ENCODE measurements around the gene AHRR. TPM values are rescaled to one million over a fixed set of nuclear protein-coding genes. Genes with fewer than 3 reads are reported as not detected.

AHRR gene
- total and polyA plus RNA-seq, 8 donors: 0.63 to 47.8 (median 1.1) TPM; not detected in 1

GRCh38 chr5:434443-435146, 113.1 kb downstream of the AHRR start:
- no peaks in the 10 kb centered on the region for H3K36me3 ChIP-seq
- peaks cover 0 to 56% (median 0%) of the 10 kb centered on the region in 3 donors for H3K27me3 ChIP-seq
- TF ChIP-seq POLR2AphosphoS5 (IDR thresholded peaks at IDR 0.05) (no peak), EP300 (IDR thresholded peaks at IDR 0.05) (no peak), CTCF (IDR thresholded peaks at IDR 0.05) (no peak)
- H3K4me1 ChIP-seq: no peaks in the 10 kb centered on the region
- H3K4me3 ChIP-seq: no peak overlapping the region
- DNase-seq: no peak
- WGBS, 5 donors: 85 to 97% (median 87%) methylated on average over 11 to 26 of the region's 26 CpGs
- no peaks in the 10 kb centered on the region for H3K9me3 ChIP-seq
- intact Hi-C loops (cut with DNase I; ENCODE audit: low total_unique reads): no loop called here
- H3K27ac ChIP-seq: no peak overlapping the region

GRCh38 chr5:435156-435790, 113.8 kb downstream of the AHRR start:
- intact Hi-C loops (cut with DNase I; ENCODE audit: low total_unique reads): no loop called here
- Histone ChIP-seq H3K27me3 (peaks cover 0 to 56% (median 0%) of the 10 kb centered on the region in 3 donors), H3K4me3 (no peak overlapping the region), H3K36me3 (no peaks in the 10 kb centered on the region), H3K9me3 (no peaks in the 10 kb centered on the region), H3K4me1 (no peaks in the 10 kb centered on the region), H3K27ac (no peak overlapping the region)
- DNase-seq: no peak
- WGBS, 5 donors: 87 to 92% (median 88%) methylated on average over 19 to 27 of the region's 27 CpGs
- TF ChIP-seq POLR2A (IDR thresholded peaks at IDR 0.05) (no peak), CTCF (IDR thresholded peaks at IDR 0.05) (no peak), POLR2AphosphoS5 (IDR thresholded peaks at IDR 0.05) (no peak), EP300 (IDR thresholded peaks at IDR 0.05) (no peak)

DNA sequence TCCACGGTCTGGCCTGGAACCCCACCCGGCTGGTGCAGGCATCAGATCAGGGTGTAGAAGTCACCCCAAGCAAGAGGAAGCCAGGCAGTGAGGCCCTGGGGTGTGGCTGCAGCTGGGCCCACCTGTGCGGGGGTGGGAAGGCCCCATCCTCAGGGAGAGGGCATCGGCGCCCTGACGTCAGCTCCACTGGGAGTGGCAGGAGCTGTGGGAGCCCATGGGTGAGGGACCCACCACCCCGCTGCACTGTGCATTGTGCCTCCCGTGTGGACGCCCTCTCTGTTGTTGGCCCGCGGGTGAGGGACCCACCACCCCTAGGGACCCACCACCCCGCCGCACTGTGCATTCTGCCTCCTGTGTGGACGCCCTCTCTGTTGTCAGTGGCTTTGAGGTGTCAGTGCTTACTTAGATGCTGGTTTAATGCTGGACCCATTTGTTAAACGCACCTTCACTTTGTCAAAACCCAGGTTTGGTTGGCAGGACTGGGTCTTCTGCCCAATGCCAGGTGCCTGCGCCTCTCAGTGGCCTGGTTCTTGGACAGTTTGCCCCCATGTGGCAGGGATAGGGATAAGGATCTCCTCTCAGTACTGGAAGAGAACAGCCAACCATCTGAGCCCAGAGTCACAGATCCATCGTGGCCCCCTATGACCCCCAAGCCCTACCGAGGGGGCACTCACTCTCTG, 114.6 kb downstream of the AHRR start:
- Histone ChIP-seq H3K27me3 (peaks cover 0 to 56% (median 0%) of the 10 kb centered on the region in 3 donors), H3K4me3 (no peak overlapping the region), H3K4me1 (no peaks in the 10 kb centered on the region), H3K36me3 (no peaks in the 10 kb centered on the region), H3K27ac (no peak overlapping the region), H3K9me3 (no peaks in the 10 kb centered on the region)
- 69 to 76% (median 75%) methylated on average over 12 to 18 of the region's 18 CpGs for WGBS, 5 donors
- intact Hi-C loops (cut with DNase I; ENCODE audit: low total_unique reads): no loop called here
- peak in 1 of 2 donors; percentile 43 for DNase-seq
- peak in 2 of 7 experiments; percentile 11 to 24 for TF ChIP-seq CTCF (IDR thresholded peaks at IDR 0.05)
- TF ChIP-seq EP300 (IDR thresholded peaks at IDR 0.05): no peak
- TF ChIP-seq POLR2AphosphoS5 (IDR thresholded peaks at IDR 0.05): no peak

DNA sequence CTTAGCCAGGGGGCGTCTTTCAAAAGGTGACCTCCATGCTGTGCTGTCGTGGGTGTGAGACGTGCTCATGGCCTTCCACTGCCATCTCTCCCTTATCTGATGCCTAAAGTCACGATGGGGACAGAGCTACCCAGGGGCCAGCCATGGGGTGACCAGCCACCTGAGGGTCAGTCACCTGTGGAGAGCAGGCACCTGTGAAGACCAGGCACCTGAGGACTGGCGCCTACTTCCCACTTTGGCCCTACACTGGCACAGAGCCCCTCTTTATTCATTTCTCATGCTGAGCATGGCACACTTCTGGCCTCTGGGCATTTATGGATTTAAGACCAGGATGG, 115.1 kb downstream of the AHRR start:
- no peaks in the 10 kb centered on the region for H3K36me3 ChIP-seq
- intact Hi-C loops (cut with DNase I; ENCODE audit: low total_unique reads): no loop called here
- no peak overlapping the region for H3K27ac ChIP-seq
- peaks cover 0 to 56% (median 0%) of the 10 kb centered on the region in 3 donors for H3K27me3 ChIP-seq
- 51 to 89% (median 65%) methylated on average over 4 to 5 of the region's 5 CpGs for WGBS, 5 donors
- no peaks in the 10 kb centered on the region for H3K9me3 ChIP-seq
- TF ChIP-seq POLR2AphosphoS5 (IDR thresholded peaks at IDR 0.05): no peak
- no peak for TF ChIP-seq POLR2A (IDR thresholded peaks at IDR 0.05)
- no peak for TF ChIP-seq EP300 (IDR thresholded peaks at IDR 0.05)
- no peak for TF ChIP-seq CTCF (IDR thresholded peaks at IDR 0.05)
- H3K4me1 ChIP-seq: peaks cover 0 to 1% (median 0%) of the 10 kb centered on the region in 4 donors
- no peak overlapping the region for H3K4me3 ChIP-seq
- no peak for DNase-seq

All from stomach (tissue), 9 donors.